Astrocyte of the spinal cord (primary cell): ENCODE data around the gene DYRK2.

Experiments
- DNase-seq: peaks from one replicate; pipeline ENCODE4 v3.0.0; 2011; ENCODE audit warnings: low read depth, low spot score
- H3K4me3 ChIP-seq: 2 replicates; pipeline ENCODE4 v1.5.1; 2011; ENCODE audit warnings: low read depth, mild to moderate bottlenecking, low read length, moderate library complexity
- in situ Hi-C: cut with HindIII; loops from 2 replicates; pipeline ENCODE4 v1.10.0; 2017; ENCODE audit warnings: low sequenced_read_pairs
- TF ChIP-seq, protein P1 (sequence below): IDR thresholded peaks from 2 replicates; pipeline ENCODE4 v1.5.1; 2012; ENCODE audit warnings: low read depth, mild to moderate bottlenecking, low read length, inconsistent platforms

DYRK2 gene

DNA sequence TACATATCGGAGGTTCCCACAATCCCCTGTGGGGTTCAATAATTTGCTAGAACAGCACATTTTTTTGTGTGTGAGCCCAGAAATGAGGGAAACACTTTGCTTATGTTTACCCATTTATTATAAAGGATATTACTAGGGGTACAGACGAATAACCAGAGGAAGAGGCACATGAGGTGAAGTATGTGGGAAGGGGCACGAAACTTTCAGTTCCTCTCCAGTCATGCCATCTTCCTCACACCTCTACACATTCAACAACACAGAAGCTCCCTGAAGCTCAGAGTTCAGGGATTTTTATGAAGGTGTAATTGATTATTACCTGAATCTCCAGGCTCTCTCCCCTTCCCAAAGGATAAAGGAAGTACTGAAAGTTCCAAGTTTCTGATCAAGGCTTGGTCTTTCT is 30.2 kb upstream of the DYRK2 start:
- in situ Hi-C loops, result no loop called here
- no peak for DNase-seq
- H3K4me3 ChIP-seq, result no peak overlapping the region
- TF ChIP-seq, protein P1, sequence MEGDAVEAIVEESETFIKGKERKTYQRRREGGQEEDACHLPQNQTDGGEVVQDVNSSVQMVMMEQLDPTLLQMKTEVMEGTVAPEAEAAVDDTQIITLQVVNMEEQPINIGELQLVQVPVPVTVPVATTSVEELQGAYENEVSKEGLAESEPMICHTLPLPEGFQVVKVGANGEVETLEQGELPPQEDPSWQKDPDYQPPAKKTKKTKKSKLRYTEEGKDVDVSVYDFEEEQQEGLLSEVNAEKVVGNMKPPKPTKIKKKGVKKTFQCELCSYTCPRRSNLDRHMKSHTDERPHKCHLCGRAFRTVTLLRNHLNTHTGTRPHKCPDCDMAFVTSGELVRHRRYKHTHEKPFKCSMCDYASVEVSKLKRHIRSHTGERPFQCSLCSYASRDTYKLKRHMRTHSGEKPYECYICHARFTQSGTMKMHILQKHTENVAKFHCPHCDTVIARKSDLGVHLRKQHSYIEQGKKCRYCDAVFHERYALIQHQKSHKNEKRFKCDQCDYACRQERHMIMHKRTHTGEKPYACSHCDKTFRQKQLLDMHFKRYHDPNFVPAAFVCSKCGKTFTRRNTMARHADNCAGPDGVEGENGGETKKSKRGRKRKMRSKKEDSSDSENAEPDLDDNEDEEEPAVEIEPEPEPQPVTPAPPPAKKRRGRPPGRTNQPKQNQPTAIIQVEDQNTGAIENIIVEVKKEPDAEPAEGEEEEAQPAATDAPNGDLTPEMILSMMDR, result no peak

DNA sequence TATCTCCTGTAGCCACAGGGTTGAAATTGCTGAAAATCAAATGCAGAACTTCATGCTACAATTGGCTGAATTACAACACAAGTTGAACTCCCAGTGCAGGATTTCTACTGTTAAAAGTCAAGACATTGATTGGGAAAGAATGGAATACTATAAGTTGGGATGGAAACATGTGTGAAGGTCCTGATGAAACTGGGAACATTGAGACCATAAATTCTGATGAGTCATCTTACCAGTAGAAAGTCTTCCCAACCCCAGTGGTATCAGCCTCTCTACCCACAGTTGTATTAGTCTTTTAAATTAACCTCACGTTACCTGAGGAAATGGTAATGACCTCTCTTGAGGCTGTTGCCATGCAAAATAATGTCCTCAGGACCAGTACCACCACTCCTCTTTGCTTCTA is 27.4 kb upstream of the DYRK2 start:
- TF ChIP-seq, protein P1, result no peak
- DNase-seq, result no peak
- in situ Hi-C loops, result no loop called here

DNA sequence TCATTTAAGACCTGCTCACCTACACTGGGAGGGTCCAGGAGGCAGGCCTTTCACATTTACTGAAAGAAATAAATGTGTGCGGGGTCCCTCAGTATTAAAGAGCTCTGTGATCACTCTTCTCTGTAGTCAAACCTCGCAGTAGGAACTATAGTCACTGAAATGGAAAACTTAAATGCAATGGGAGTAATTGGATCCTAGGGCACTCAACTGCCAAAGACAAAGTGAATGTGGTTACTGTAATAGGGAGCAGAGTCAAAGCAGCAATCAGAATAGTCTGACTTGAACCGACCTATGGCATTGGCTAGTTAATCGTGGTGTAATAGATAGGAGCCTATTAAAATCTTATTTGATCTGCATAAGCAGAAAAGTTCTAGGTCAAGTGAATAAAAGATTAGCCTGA is 26.6 kb upstream of the DYRK2 start:
- in situ Hi-C loops, result no loop called here
- TF ChIP-seq, protein P1, result no peak

More for the DNA sequence above, 27.4 kb upstream of the DYRK2 start:
- H3K4me3 ChIP-seq, result no peak overlapping the region

DNA sequence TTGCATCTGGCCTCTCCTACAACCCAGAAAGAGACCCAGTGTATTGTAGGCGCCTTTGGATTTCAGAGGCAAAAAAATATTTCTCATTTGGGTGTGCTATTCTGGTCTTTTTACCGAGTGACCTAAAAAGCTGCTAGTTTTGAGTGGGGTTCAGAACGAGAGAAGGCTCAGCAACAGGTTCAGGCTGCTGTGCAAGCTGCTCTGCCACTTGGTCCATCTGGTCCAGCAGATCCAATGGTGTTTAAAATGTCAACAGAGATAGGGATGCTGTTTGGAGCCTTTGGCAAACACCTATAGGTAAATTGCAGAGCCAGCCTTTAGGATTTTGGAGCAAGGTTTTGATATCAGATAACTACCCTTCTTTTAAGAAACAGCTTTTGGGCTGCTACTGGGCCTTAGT is 25.3 kb upstream of the DYRK2 start:
- no peak overlapping the region for H3K4me3 ChIP-seq
- TF ChIP-seq, protein P1, result no peak
- in situ Hi-C loops, result no loop called here
- no peak for DNase-seq

More for the DNA sequence above, 26.6 kb upstream of the DYRK2 start:
- no peak overlapping the region for H3K4me3 ChIP-seq
- DNase-seq, result no peak

DNA sequence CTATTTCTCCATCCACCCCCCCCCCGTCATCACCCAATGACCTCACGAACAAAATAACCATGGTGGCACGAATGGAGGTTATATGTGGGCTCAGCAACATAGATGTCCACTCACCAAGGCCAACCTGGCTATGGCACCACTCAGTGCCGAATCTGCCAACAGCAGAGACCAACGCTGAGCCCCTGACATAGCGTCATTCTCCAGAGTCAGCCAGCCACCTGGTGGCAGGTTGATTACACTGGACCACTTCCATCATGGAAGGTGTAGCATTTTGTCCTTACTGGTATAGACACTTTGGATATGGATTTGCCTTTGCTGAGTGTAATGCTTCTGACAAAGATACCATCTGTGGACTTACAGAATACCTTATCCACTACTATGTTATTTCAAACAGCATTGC is 24.2 kb upstream of the DYRK2 start:
- in situ Hi-C loops, result no loop called here
- DNase-seq, result no peak
- H3K4me3 ChIP-seq, result no peak overlapping the region
- TF ChIP-seq, protein P1, result no peak

DNA sequence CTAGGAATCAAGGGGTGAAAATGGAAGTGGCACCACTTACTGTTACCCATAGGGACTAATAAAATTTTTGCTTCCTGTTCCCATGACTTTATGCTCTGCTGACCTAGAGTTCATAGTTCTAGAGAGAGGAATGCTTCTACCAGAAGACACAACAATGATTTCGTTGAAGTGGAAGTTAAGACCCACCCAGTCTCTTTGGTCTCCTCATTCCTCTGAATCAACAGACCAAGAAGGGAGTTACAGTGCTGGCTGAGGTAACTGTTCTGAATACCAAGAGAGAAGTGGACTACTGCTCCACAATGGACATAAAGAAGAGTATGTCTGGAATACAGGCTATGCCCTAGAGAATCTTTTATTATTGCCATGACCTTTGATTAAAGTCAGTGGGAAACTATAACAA is 23.5 kb upstream of the DYRK2 start:
- TF ChIP-seq, protein P1, result no peak
- in situ Hi-C loops, result no loop called here
- no peak overlapping the region for H3K4me3 ChIP-seq
- DNase-seq, result no peak

DNA sequence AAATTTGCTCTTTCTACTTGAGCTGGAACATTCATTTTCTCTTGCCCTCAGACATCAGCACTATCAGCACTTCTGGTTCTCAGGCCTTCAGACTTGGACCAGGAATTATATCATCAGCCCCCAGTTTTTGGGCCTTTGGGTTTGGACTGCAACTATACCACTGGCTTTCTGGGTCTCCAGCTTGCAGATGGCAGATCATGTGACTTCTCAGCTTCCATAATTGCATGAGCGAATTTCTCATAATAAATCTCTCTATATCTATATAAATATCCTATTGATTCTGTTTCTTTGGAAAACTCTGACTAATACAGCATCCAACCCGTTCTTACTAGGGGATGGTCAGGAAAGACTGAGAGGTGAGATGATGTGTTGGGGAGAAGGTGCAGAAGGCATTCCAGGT is 22.4 kb upstream of the DYRK2 start:
- TF ChIP-seq, protein P1, result no peak
- H3K4me3 ChIP-seq, result no peak overlapping the region
- in situ Hi-C loops, result no loop called here
- no peak for DNase-seq
